AG20443 (cell line): ENCODE data around the gene PSMG4.
A peak's percentile ranks its signal among the peaks of the same experiment; 100 is the strongest.

ENCODE experiments used
- DNase-seq: peaks from one replicate; pipeline ENCODE4 v3.0.0; 2012; ENCODE audit warnings: low spot score, mixed read lengths

PSMG4 gene

GRCh38 chr6:3258720-3259490 is at the start of gene PSMG4:
Gene PSMG4, plus strand, starts transcription at chr6:3258947. Its CDS starts 76 bp downstream, at chr6:3259023.
- peak; percentile 99 for DNase-seq

GRCh38 chr6:3209114-3210023 is 49.4 kb upstream of the PSMG4 start:
- peak; percentile 90 for DNase-seq

- DNase-seq, result no peak
These were observed 48.6 kb upstream of the PSMG4 start for GRCh38 chr6:3210024-3210610.

- peak; percentile 51 for DNase-seq
These were observed 47.1 kb upstream of the PSMG4 start for GRCh38 chr6:3211681-3212080.

- DNase-seq, result no peak
These were observed 46.5 kb upstream of the PSMG4 start for GRCh38 chr6:3212261-3212660.

GRCh38 chr6:3213334-3213695 is 45.4 kb upstream of the PSMG4 start:
- no peak for DNase-seq

- DNase-seq, result no peak
These were observed 43.8 kb upstream of the PSMG4 start for GRCh38 chr6:3214898-3215297.

- no peak for DNase-seq
These were observed 41.5 kb upstream of the PSMG4 start for GRCh38 chr6:3217286-3217685.

- DNase-seq, result no peak
These were observed 40.5 kb upstream of the PSMG4 start for GRCh38 chr6:3218266-3218665.

- no peak for DNase-seq
These were observed 38.4 kb upstream of the PSMG4 start for GRCh38 chr6:3220366-3220765.

- no peak for DNase-seq
These were observed 37.2 kb upstream of the PSMG4 start for GRCh38 chr6:3221578-3221977.

- DNase-seq, result no peak
These were observed 36.2 kb upstream of the PSMG4 start for GRCh38 chr6:3222506-3223038.

GRCh38 chr6:3226042-3226441 is 32.7 kb upstream of the PSMG4 start:
- no peak for DNase-seq

GRCh38 chr6:3226481-3227362 is 32.0 kb upstream of the PSMG4 start:
- no peak for DNase-seq

GRCh38 chr6:3227363-3228045 is 31.2 kb upstream of the PSMG4 start, which contains the start of gene TUBB2B:
Gene TUBB2B, minus strand, starts transcription at chr6:3227653. Its CDS starts 110 bp downstream, at chr6:3227543.
- DNase-seq, result peak; percentile 38

- DNase-seq, result no peak
These were observed 30.6 kb upstream of the PSMG4 start for GRCh38 chr6:3228046-3228671.

GRCh38 chr6:3228771-3229565 is 29.8 kb upstream of the PSMG4 start:
- DNase-seq, result no peak

- no peak for DNase-seq
These were observed 29.1 kb upstream of the PSMG4 start for GRCh38 chr6:3229566-3230178.
